Ovary (tissue), 9 donors: ENCODE data around the gene KCNJ12. TPM values are rescaled to one million over a fixed set of nuclear protein-coding genes. Genes with fewer than 3 reads are reported as not detected.
"Not testable (repeated sequence)": the region's sequence is repeated elsewhere in the genome, so short reads cannot be mapped to it uniquely, and the experiment has no call there.

Source experiments
- DNase-seq, 5 donors: peaks; one replicate each; pipeline ENCODE4 v3.0.0-alpha.2; 2019 to 2020
- H3K27ac ChIP-seq, 2 donors: fragments of 200-600 bp; one replicate each; pipeline versions ENCODE4 v1.5.1 to v1.8.0; 2019 to 2022
- H3K27me3 ChIP-seq: fragments of 200-600 bp; one replicate; pipeline ENCODE4 v1.8.0; 2022
- H3K36me3 ChIP-seq: fragments of 200-600 bp; sonication (generic); one replicate; pipeline ENCODE4 v1.5.1; 2019
- H3K4me1 ChIP-seq: one replicate; pipeline ENCODE4 v1.8.1; 2013; ENCODE audit warnings: mild to moderate bottlenecking, moderate library complexity; ENCODE audit not compliant: insufficient read depth
- H3K4me3 ChIP-seq: fragments of 200-600 bp; sonication (generic); one replicate; pipeline ENCODE4 v1.5.1; 2017
- H3K9me3 ChIP-seq, 2 donors: fragments of 200-600 bp in 1 of 2; sonication (generic) in 1 of 2; one replicate each; pipeline versions ENCODE4 v1.5.1 to v1.8.1; 2013 to 2019; ENCODE audit warnings: mild to moderate bottlenecking in 1 of 2, moderate library complexity in 1 of 2
- EP300 ChIP-seq: sonication (generic); formaldehyde crosslinking; IDR thresholded peaks from one replicate; pipeline ENCODE4 v1.6.1; 2017; ENCODE audit warnings: antibody characterized with exemption
- POLR2A ChIP-seq: fragments of 450-650 bp; IDR thresholded peaks from one replicate; pipeline ENCODE4 v1.6.1; 2017; ENCODE audit warnings: antibody characterized with exemption, mild to moderate bottlenecking, moderate library complexity
- WGBS, 3 donors: extraction: QIAGEN DNeasy Blood & Tissue Kit in 1 of 3; methylation state at CpG; one replicate each; pipeline versions ENCODE4 v1.1.5 to v1.1.7; 2013 to 2017; 5-methylcytosine and 5-hydroxymethylcytosine counted together
- intact Hi-C, 4 donors: fragments of 100-400 bp; cut with DNase I; formaldehyde crosslinking; loops; one replicate each; pipeline versions ENCODE4 v1.11.0 to v1.15.1; 2022 to 2023
- polyA plus RNA-seq, 2 donors: library from polyadenylated mRNA; stranded (reverse); fragments of 200-250 nt in 1 of 2; fragments of 350-450 nt in 1 of 2; fragmentation: Illumina TruSeq in 1 of 2; extraction: RNeasy Lipid Tissue Mini Kit (QIAGEN cat#74804) in 1 of 2; gene quantifications; one replicate each; pipeline ENCODE4 v1.2.3, GENCODE V29; 2013 to 2014
- total RNA-seq, 7 donors: library from RNA; depleted of rRNA in 2 of 7; stranded (reverse); fragments of >200 nt in 2 of 7; fragmentation: NEBNext Ultra II Directional in 3 of 7; extraction: Animal tissue kit (Norgen Biotek cat#: 25700) in 3 of 7; gene quantifications; one replicate each; pipeline versions ENCODE4 v1.1.0 to v1.2.4, GENCODE V29; 2016 to 2023
- TF ChIP-seq, protein P1 (sequence below), 3 donors: fragments of 450-650 bp in 2 of 3; fragments of 200-600 bp in 1 of 3; IDR thresholded peaks; one replicate each; pipeline versions ENCODE4 v1.5.1 to v1.8.0; 2016 to 2022; ENCODE audit warnings: antibody characterized with exemption in 3 of 3, mild to moderate bottlenecking in 1 of 3
- donor health status: DM: no; HTN: no; CAD: no; lungs with moderate emphysema.
- donor health status: DM: no; HTN: no; CAD: no.
- donor health status: Bipolar disorder and iron deficiency.
- donor health status: DM: yes; HTN: yes; CAD: no.
- donor health status: DM: no; HTN: no; CAD: no.
- donor health status: DM: yes; HTN: yes; CAD: no.

The KCNJ12 gene
- total and polyA plus RNA-seq, 9 donors: 0.12 to 1.9 (median 0.46) TPM

GRCh38 chr17:21423190-21423493 lies 47.0 kb downstream of the KCNJ12 start:
- H3K27me3 ChIP-seq, H3K4me1 ChIP-seq, H3K27ac ChIP-seq, H3K36me3 ChIP-seq, intact Hi-C loops, H3K4me3 ChIP-seq, H3K9me3 ChIP-seq: not testable (repeated sequence)
- DNase-seq: peak in 1 of 5 donors; percentile 5
- WGBS, 3 donors: 40 to 73% (median 49%) methylated on average over 7 to 9 of the region's 9 CpGs

- H3K9me3 ChIP-seq, H3K4me1 ChIP-seq, H3K36me3 ChIP-seq, H3K4me3 ChIP-seq, H3K27ac ChIP-seq, intact Hi-C loops, H3K27me3 ChIP-seq: not testable (repeated sequence)
- 79 to 93% (median 86%) methylated on average over 7 of the region's 7 CpGs for WGBS, 3 donors
- peak in 1 of 5 donors; percentile 2 for DNase-seq
Observed at GRCh38 chr17:21424697-21425096, 48.5 kb downstream of the KCNJ12 start.

DNA sequence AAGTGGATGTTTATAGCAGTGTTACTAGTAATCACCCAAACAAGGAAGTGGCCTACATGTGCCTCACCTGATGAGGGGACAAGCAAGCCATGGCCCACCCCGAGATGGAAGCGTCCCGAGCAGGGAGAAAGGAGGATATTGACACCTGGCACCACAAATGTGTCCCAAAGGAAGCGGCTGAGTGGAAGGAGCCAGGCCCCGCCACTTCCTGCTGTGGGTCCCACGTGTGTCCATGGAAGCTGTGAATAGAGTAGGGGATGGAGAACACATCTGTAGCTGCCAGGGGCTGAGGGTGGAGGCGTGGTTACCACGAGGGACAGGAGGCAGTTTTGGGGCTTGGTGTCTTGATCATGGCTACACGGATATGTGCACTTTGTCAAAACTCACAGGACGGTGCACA lies 49.2 kb downstream of the KCNJ12 start:
- intact Hi-C loops: no loop called here
- DNase-seq: peak in 1 of 5 donors; percentile 1

DNA sequence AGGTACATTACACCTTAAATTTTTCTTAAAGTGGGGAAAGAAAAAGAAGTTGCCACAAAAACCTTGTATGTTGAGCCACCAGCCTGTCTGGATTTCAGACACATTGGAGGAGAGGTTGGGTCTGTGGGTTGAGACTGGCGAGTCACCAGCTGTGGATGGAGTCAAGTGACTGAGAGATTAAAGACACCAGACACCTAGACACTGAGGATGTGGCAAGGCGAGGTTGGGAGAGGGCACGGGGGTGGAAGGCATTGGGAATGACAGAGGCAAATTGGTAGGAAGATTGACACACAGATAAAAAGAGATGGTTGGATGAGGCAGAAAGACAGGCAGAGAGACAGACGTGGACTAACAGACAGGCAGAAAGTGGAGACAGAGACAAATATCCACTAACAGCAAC lies 49.6 kb downstream of the KCNJ12 start:
- Histone ChIP-seq H3K4me3 (no peak overlapping the region), H3K36me3 (no peaks in the 10 kb centered on the region), H3K27me3 (no peaks in the 10 kb centered on the region), H3K4me1 (no peaks in the 10 kb centered on the region), H3K9me3 (no peaks in the 10 kb centered on the region), H3K27ac (no peak overlapping the region)
- intact Hi-C loops: no loop called here
- 56 to 67% (median 58%) methylated on average over 4 of the region's 4 CpGs for WGBS, 3 donors
- peak in 1 of 5 donors; percentile 0 for DNase-seq
- TF ChIP-seq EP300 (no peak), POLR2A (no peak)
- TF ChIP-seq, protein P1, sequence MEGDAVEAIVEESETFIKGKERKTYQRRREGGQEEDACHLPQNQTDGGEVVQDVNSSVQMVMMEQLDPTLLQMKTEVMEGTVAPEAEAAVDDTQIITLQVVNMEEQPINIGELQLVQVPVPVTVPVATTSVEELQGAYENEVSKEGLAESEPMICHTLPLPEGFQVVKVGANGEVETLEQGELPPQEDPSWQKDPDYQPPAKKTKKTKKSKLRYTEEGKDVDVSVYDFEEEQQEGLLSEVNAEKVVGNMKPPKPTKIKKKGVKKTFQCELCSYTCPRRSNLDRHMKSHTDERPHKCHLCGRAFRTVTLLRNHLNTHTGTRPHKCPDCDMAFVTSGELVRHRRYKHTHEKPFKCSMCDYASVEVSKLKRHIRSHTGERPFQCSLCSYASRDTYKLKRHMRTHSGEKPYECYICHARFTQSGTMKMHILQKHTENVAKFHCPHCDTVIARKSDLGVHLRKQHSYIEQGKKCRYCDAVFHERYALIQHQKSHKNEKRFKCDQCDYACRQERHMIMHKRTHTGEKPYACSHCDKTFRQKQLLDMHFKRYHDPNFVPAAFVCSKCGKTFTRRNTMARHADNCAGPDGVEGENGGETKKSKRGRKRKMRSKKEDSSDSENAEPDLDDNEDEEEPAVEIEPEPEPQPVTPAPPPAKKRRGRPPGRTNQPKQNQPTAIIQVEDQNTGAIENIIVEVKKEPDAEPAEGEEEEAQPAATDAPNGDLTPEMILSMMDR (IDR thresholded peaks at IDR 0.05): no peak

More for the DNA sequence above, 49.2 kb downstream of the KCNJ12 start:
- Histone ChIP-seq H3K4me1 (no peaks in the 10 kb centered on the region), H3K27ac (no peak overlapping the region), H3K36me3 (no peaks in the 10 kb centered on the region), H3K4me3 (no peak overlapping the region), H3K9me3 (no peaks in the 10 kb centered on the region), H3K27me3 (no peaks in the 10 kb centered on the region)
- no peak for TF ChIP-seq POLR2A
- TF ChIP-seq, protein P1 (IDR thresholded peaks at IDR 0.05): no peak
- TF ChIP-seq EP300: no peak
- 75 to 80% (median 80%) methylated on average over 10 of the region's 10 CpGs for WGBS, 3 donors

DNA sequence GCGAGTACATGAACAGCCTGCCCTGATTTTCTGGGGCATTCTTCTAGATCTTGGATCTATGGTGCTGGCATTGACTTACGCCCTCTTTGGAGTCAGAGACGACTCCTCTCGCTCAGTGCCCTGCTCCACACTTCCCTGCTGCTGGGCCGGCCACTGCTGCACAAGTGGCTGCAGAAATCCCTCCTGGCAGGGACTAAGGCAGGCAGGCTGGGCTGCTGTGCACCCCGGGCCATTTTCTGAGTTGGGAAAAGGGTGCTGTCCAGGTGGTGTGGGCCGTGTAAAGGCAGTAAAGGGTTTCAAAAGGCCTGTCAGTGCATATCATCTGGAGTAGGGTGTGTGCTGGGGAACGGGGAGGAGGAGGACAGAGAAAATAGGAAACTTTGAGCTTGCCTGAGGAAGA lies 50.1 kb downstream of the KCNJ12 start:
- DNase-seq, H3K27ac ChIP-seq, H3K9me3 ChIP-seq, intact Hi-C loops, H3K4me1 ChIP-seq, H3K4me3 ChIP-seq, H3K27me3 ChIP-seq, H3K36me3 ChIP-seq: not testable (repeated sequence)
- 59 to 71% (median 71%) methylated on average over 8 of the region's 8 CpGs for WGBS, 3 donors

DNA sequence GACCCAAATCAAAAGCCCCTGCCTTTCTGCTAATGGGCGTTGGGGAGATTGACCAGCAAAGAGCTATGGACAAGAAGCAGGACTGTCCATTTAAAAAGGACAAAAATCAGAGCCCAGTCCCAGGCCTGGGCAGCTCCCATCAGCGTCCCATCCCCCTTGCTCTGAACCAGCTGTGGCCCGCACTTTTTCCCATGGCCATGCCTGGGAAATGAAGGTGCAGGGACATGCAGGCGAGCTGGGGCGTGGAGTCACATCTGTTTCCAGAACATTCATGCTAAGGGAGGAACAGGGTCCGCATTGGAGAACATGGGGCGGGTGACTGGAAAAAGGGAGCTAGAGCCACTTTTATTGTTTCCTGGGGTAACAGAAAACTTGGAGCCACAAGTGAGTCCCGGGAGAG lies 50.7 kb downstream of the KCNJ12 start:
- H3K27ac ChIP-seq, H3K9me3 ChIP-seq, H3K36me3 ChIP-seq, H3K4me3 ChIP-seq, intact Hi-C loops, DNase-seq, H3K4me1 ChIP-seq, H3K27me3 ChIP-seq: not testable (repeated sequence)
- 80 to 86% (median 85%) methylated on average over 7 to 8 of the region's 8 CpGs for WGBS, 3 donors

GRCh38 chr17:21427727-21428126 lies 51.6 kb downstream of the KCNJ12 start:
- H3K4me3 ChIP-seq, H3K4me1 ChIP-seq, H3K9me3 ChIP-seq, intact Hi-C loops, H3K36me3 ChIP-seq, H3K27ac ChIP-seq, DNase-seq, H3K27me3 ChIP-seq: not testable (repeated sequence)
- WGBS, 3 donors: 56 to 91% methylated on average over 1 to 2 of the region's 3 CpGs; no CpG with 5 or more reads in 1 of the 3 donors

DNA sequence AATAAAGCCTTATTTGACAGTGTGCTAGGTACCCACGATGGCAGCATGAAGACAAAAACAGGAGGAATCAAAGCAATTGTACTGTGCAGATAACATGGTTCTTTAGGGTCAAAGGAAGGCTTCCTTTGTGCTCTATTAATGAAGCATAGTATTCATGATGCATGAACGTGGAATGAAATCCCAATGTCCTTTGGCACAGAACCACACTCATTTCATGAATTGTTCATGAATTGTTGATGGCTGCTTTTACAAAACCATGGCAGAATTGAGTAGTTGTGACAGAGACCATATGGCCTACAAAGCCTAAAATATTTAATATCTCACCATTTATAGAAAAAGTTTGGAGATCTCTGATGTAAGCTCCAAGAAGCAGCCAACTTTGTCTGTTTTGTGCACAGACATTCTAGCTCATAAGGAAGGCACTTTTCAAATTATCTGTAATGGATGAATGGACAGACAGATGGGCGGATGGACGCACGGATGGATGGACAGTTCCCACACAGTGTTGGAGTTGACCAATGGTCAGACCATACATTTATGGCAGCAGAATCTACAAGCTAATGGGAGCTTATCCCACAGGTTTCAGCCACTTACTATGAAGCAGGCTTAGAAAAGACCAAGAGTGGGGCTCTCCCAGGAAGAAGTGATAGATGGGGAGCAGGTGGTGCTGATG lies 52.7 kb downstream of the KCNJ12 start:
- WGBS, 3 donors: 52 to 68% (median 60%) methylated on average over 5 of the region's 5 CpGs
- H3K4me1 ChIP-seq, H3K36me3 ChIP-seq, H3K27me3 ChIP-seq, DNase-seq, intact Hi-C loops, H3K4me3 ChIP-seq, H3K9me3 ChIP-seq, H3K27ac ChIP-seq: not testable (repeated sequence)

- H3K4me3 ChIP-seq, H3K36me3 ChIP-seq, DNase-seq, H3K27me3 ChIP-seq, intact Hi-C loops, H3K4me1 ChIP-seq, H3K9me3 ChIP-seq, H3K27ac ChIP-seq: not testable (repeated sequence)
- WGBS, 3 donors: 43 to 61% (median 58%) methylated on average over 4 to 5 of the region's 5 CpGs
Observed at GRCh38 chr17:21429921-21430628, 53.9 kb downstream of the KCNJ12 start.

DNA sequence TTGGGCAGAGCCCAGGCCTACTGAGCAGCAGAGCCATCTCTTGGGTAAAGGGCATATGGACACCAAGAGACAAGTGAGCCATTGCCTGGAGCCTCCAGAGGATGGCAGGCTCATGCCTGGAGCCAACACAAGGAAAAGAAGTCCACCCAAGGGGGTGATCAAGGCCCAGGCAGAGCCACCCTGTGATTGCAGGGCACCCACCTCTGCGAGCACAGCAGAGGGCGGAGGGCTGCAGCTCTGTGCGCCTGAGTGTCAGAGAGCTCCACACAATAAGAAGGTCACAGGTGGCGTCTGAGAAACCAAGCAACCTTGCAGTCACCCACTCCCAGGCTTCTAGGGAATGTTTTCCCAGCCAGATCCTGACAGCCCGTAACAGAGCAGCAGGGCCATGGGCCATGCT lies 57.8 kb downstream of the KCNJ12 start:
- H3K9me3 ChIP-seq, intact Hi-C loops, H3K36me3 ChIP-seq, H3K27me3 ChIP-seq, H3K4me3 ChIP-seq, H3K27ac ChIP-seq, H3K4me1 ChIP-seq, DNase-seq: not testable (repeated sequence)
- 86 to 93% (median 86%) methylated on average over 5 of the region's 5 CpGs for WGBS, 3 donors
